Activated CD4-positive, alpha-beta T cell treated with anti-CD3 and anti-CD28 coated beads for 48 hours (primary cell): ENCODE measurements around the gene PIK3C3.
"Not testable (repeated sequence)": the region's sequence is repeated elsewhere in the genome, so short reads cannot be mapped to it uniquely, and the experiment has no call there.

Experiments
- DNase-seq: peaks from one replicate; pipeline ENCODE4 v3.0.0-alpha.2; 2020

Gene PIK3C3

DNA sequence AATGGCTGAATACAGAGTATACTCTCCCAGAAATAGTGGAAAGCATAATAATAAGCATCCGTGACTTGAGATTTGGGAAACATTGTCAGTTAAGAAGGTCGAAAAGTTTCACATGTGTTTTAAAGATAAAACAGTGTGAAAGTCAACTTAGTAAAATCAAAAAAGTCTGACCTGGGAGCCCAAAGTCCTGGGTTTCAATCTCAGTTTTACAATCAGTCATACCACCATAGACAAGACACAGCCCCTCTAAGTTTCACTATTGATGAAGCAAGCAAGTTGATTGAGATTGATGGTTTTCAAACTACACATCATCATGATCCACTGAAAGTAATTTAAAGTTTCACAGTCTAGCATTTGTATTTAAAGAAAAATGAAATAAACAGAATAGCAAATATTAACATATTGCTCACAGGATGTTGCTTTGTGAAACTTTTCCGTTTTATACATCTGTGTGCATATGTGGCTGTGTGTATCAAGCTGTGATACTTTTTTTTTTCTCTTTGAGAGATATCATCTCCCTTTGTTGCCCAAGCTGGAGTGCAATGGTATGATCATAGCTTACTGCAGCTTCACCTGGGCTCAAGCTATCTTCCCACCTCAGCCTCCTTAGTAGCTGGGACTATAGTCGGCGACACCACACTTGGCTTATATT, 71.1 kb downstream of the PIK3C3 start:
- no peak for DNase-seq

DNA sequence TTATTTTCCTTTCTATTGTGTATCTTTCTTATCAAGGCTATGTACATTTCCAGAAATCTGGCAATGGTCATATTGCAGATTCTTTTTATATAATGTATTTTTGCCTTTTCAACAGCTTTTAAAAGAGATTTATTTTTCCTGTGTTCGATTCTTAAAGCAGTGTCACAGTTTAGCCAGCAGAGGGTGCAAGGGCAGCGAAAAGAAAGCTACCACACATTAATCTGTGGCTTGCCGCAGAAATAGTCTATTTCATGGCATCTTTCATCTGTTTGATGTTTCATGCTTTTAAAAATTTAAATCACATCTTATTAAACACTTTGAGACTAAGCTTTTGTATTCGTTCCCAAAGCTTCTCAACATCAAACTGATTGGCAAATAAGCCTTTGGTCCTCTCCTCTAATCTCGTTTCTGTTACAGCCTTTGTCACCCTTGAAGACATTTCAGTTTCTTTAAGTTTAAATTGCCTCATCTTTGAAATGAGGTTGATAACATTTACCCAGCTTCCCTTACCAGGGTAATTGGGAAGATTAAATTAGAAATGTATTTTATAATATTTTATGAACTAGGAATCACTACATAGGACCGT, 73.3 kb downstream of the PIK3C3 start:
- DNase-seq: peak; percentile 36

- DNase-seq: no peak
These were observed 74.1 kb downstream of the PIK3C3 start for GRCh38 chr18:42029092-42029491.

GRCh38 chr18:42030586-42031182, 75.7 kb downstream of the PIK3C3 start:
- no peak for DNase-seq

GRCh38 chr18:42032447-42032846, 77.4 kb downstream of the PIK3C3 start:
- no peak for DNase-seq

DNA sequence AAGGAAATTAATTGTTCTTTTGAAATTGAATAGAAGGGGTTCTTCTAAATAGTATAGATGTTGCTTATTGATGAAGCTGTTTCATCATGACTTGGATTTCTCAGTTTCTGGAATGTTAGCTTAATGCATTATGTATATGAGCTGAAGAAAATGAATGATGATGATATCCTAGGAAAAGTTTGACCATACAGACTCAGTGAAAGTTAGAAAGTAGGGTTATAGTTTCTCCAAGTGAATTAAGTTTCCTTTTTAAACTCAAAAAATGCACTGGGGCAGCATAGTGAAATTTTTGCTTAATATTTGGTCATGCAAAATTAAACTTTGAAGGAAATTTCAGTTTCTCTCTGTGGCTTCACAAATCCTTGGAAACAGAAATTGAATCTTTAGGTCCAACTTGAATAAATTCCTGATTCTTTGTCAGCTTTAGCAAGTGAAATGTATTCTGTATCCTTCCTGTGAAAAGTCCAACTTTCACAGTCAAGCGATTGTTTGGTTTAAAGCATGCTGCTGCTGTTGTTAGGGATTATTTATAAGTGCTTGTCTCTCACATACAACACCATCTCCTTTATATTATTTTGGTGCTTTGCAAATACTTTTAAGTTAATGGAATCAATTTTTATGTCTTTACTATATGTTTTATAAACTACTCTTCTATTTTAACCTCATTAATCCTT, 78.2 kb downstream of the PIK3C3 start:
- DNase-seq: no peak

DNA sequence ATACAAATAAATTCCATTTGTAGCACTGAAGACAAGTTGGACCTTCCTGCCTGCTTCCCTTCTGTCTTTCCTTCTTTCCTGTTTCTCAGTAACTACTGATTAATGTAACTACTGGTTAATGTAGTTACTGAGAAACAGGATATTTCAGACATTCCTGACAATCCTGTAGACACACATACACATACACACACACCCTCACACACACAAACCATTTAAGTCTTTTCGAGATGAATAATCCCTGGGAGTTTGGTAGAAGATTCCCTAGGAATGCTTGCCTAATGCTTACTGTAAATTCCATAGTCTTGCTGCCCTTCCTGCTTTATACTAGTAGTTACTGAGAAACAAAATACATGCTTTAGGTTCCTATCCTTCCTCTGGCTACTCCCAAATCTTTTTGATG, 83.9 kb downstream of the PIK3C3 start:
- no peak for DNase-seq

DNA sequence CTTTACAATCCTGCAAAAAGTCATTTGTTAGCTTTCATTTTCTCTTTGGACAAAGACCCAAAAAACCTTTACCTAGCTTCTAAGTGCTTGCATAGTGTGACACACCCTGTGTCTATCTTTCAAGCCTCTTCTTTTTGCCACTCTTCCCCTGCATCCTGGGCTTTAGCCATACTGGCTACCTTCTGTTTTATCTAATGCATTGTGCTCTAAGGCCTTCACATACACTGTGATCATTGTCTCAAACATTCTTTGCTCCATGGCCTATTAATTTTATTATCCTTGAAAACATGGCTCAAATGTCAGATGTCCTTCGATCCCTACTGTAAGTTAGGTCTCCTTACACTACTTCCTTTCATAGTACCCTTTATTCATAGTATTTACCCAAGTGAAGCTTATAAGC, 84.4 kb downstream of the PIK3C3 start:
- no peak for DNase-seq

DNA sequence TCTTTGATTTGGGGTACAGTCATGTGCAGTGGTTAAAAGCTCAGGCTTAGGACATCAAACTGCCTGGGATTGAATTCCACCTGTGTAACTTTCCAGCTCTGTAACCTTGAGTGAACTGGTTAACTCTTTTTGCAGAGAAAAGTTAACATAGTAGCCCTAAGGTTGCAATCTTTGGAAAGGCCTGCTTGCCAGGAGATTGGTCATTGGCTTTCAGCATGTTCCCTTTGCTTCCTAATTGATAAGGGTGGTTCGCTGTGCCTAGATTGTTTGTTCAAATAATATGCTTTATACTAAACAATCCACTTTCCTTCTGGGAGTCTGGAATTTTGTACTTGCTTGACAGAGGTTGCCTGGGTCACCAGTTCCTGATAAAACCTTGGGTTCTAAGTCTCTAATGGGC, 86.8 kb downstream of the PIK3C3 start:
- no peak for DNase-seq

DNA sequence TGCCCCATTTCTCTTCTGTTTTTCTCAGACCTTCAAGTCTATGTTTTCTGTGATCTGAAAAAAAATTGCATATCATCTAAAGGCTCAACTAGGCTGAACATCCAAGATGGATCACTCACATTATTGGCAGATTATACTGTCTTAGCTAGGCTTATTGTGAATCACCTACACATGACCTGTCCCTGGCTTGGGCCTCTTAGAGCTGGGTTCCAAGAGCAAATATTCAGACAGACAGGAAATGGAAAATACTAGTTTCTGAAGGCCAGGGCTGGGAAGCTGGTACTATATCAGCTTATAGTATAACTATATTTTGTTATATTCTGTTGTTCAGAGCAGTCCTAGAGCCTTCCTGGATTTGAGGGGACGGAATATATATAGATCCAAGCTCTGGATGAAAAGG, 90.3 kb downstream of the PIK3C3 start:
- no peak for DNase-seq

DNA sequence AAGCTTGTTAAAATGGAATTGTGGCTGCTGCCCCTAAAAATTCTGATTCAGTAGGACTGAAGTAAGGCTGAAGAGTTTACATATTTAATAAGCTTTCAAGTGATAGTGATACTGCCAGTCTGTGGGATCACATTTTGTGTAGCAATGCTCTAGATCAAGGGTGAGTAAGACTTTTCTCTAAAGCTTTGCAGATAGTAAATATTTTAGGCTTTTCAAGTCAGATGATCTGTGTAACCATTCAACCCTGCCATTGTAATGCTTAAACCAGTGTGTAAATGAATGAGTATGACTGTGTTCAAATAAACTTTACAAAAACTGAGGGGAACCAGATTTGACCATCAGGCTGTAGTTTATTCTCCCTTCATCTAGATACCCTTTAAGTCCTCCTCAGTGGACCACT, 92.7 kb downstream of the PIK3C3 start:
- no peak for DNase-seq

DNA sequence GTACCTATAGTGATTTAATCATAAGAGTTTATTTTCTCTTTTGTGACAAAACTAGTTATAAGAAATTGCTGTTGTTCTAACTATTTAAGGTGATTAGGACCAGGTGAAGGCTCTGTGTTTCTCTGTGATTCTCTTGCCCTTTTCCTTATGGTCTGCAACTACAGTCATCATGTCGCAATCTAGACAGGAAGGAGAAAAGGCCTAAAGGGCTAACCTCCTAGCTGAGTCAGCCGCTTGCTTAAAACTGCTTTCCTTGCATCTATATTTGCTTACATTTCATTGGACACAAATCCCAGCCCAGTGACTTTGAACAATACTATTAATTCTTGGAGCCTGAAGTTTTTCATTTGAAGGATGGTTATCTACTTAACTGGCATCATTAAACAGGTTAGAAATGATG, 93.1 kb downstream of the PIK3C3 start:
- no peak for DNase-seq

GRCh38 chr18:42049536-42049935, 94.5 kb downstream of the PIK3C3 start:
- DNase-seq: not testable (repeated sequence)

- DNase-seq: no peak
These were observed 96.4 kb downstream of the PIK3C3 start for GRCh38 chr18:42051411-42051810.

DNA sequence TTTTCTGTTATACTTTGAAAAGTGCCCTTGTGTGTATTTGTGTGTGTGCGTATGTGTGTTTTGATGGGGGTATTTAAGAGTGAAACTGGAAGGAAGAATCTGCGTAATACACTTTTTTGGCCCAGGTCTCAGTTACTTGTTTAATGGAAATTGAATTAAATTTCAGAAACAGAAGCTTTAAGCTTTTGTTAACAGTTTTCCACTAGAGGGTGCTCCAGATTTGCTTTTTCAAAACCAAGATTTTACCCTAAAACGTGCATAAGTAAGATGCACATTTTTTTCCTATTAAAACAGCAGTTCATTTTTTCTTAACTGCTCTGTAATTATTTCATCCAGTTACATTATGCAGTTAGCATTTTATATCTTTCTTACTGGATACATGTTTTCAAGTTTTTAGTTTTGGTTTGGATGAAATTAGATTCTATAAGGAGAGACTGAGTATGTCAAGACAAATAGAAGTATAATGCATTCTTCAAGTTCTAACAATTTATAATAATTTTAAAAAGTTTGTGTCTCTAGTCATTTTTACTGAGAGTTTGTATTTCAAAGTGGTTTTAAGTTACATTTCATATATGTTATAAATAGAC, 97.2 kb downstream of the PIK3C3 start:
- no peak for DNase-seq

- DNase-seq: peak; percentile 69
These were observed 98.3 kb downstream of the PIK3C3 start for GRCh38 chr18:42053188-42053781.

GRCh38 chr18:42064109-42064508, 109.1 kb downstream of the PIK3C3 start:
- DNase-seq: no peak

GRCh38 chr18:42067518-42067917, 112.5 kb downstream of the PIK3C3 start:
- no peak for DNase-seq

DNA sequence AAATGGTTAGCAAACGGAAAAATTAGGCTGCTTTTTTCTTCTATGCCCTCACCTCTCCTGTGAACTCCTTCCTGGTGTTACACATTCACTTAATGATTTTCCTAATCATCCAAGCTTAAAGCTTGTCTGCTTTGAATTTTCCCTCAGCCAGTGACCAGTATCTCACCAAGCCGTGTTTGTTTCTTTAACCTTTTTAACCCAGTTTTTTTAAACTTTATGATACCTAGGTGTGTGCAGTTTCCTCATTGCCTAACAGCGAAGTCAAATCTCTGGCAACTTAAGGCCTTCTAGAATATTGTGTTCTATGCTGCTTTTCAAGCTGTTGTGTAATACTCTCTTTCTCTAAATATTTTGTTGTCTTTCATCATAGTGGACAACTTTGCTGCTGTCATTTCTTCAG, 113.0 kb downstream of the PIK3C3 start:
- DNase-seq: no peak

DNA sequence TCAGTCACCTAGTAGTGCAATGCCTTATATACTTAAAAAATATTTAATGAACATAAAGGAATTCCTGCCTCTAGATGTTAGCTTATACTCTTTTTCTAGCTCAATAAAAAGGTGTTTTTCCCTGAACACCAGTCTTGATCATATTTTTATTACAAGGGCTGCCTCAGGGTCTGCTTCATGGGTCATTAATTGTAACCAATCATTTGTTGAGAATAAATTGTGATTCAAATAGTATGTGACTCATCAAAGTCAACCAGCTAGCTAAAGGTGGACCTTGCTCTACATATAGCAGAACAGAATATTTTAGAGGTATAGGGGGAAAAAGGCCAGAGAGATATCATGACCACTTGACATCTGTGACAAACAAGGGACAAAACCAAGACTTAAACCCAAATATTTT, 114.0 kb downstream of the PIK3C3 start:
- no peak for DNase-seq

- DNase-seq: peak; percentile 14
These were observed 117.4 kb downstream of the PIK3C3 start for GRCh38 chr18:42072407-42072806.

DNA sequence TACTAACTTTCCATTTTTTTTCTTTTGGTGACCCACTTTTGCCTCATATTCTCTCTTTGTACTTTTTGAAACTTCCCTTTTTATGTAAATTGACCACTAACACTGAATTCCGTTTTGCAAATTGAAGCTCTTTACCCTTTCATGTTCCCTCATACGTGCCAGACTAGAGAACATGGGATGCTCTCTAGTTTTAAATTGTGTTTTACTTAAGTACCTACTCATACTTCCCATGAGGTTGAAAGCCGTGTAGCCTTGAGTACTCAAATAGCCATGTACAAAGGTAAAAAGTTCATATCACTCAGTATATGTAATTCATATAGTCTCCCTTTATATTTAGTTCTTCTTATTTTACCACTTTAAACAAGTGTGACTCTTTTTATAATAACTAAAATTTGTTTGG, 119.7 kb downstream of the PIK3C3 start:
- DNase-seq: no peak

DNA sequence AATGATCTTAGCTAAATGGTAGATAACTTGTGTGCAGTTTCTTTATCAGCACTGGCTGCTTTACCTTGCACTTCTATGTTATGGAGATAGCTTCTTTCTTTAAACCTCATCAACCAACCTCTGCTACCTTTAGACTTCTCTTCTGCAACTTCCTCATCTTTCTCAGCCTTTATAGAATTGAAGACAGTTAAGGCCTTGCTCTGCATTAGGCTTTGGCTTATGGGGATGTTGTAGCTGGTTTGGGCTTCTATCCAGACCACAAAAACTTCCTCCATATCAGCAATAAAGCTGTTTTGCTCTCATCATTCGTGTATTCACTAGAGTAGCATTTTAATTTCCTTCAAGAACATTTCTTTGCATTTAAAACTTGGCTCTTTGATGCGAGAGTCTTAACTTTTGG, 123.7 kb downstream of the PIK3C3 start:
- no peak for DNase-seq
